Breast epithelium (tissue), 3 donors: Measurements from ENCODE around the gene DSCAML1.

Experiments
- POLR2A ChIP-seq: fragments of 450-650 bp; IDR thresholded peaks from one replicate; pipeline ENCODE4 v1.6.1; 2016; ENCODE audit warnings: antibody characterized with exemption, mild to moderate bottlenecking, moderate library complexity
- POLR2AphosphoS5 ChIP-seq, 3 donors: sonication (generic); formaldehyde crosslinking; IDR thresholded peaks; one replicate each; pipeline ENCODE4 v1.6.1; 2017; ENCODE audit warnings: antibody characterized with exemption in 3 of 3
- TF ChIP-seq, protein P1 (sequence below), 3 donors: fragments of 450-650 bp; IDR thresholded peaks; one replicate each; pipeline ENCODE4 v1.5.1; 2016 to 2017; ENCODE audit warnings: antibody characterized with exemption in 3 of 3, mild to moderate bottlenecking in 3 of 3, moderate library complexity in 3 of 3

- TF ChIP-seq, protein P1, sequence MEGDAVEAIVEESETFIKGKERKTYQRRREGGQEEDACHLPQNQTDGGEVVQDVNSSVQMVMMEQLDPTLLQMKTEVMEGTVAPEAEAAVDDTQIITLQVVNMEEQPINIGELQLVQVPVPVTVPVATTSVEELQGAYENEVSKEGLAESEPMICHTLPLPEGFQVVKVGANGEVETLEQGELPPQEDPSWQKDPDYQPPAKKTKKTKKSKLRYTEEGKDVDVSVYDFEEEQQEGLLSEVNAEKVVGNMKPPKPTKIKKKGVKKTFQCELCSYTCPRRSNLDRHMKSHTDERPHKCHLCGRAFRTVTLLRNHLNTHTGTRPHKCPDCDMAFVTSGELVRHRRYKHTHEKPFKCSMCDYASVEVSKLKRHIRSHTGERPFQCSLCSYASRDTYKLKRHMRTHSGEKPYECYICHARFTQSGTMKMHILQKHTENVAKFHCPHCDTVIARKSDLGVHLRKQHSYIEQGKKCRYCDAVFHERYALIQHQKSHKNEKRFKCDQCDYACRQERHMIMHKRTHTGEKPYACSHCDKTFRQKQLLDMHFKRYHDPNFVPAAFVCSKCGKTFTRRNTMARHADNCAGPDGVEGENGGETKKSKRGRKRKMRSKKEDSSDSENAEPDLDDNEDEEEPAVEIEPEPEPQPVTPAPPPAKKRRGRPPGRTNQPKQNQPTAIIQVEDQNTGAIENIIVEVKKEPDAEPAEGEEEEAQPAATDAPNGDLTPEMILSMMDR (IDR thresholded peaks at IDR 0.05), result no peak
- TF ChIP-seq POLR2AphosphoS5 (IDR thresholded peaks at IDR 0.05) (no peak), POLR2A (no peak)
These were observed 31.0 kb downstream of the DSCAML1 start for GRCh38 chr11:117766026-117766425.
